NCI-H1930 (cell line): ENCODE results near the gene FUBP1.
A peak's percentile ranks its signal among the peaks of the same experiment; 100 is the strongest.
"Not testable (repeated sequence)": the region's sequence is repeated elsewhere in the genome, so short reads cannot be mapped to it uniquely, and the experiment has no call there.

ENCODE experiments used
- DNase-seq, 2 experiments: peaks; one replicate each; lab custom pipeline; 2025; lab: John Stamatoyannopoulos, UW

The FUBP1 gene

GRCh38 chr1:77978969-77979876, at the start of gene FUBP1:
TSS of gene FUBP1 (minus strand) at chr1:77979072. CDS start at chr1:77979004, 68 bp downstream.
- peak; percentile 87 to 92 for DNase-seq

GRCh38 chr1:78021134-78021533, 42.3 kb upstream of the FUBP1 start:
- not testable (repeated sequence) for DNase-seq

GRCh38 chr1:78019024-78019423, 40.2 kb upstream of the FUBP1 start:
- no peak for DNase-seq

- no peak for DNase-seq
Measured at GRCh38 chr1:78015148-78015547, 36.3 kb upstream of the FUBP1 start.

- DNase-seq, result no peak
Measured at GRCh38 chr1:78011050-78011449, 32.2 kb upstream of the FUBP1 start.

GRCh38 chr1:78009836-78010235, 31.0 kb upstream of the FUBP1 start:
- no peak for DNase-seq

- DNase-seq, result no peak
Measured at GRCh38 chr1:78009276-78009675, 30.4 kb upstream of the FUBP1 start.

GRCh38 chr1:78007677-78008341, 28.9 kb upstream of the FUBP1 start:
- no peak for DNase-seq

- no peak for DNase-seq
Measured at GRCh38 chr1:78006521-78006920, 27.6 kb upstream of the FUBP1 start.

GRCh38 chr1:78005755-78006154, 26.9 kb upstream of the FUBP1 start:
- DNase-seq, result no peak

GRCh38 chr1:78005448-78005722, 26.5 kb upstream of the FUBP1 start:
- DNase-seq, result no peak

GRCh38 chr1:78004719-78005447, 26.0 kb upstream of the FUBP1 start, which contains the start of gene DNAJB4:
TSS of gene DNAJB4 (plus strand) at chr1:78004939. CDS start at chr1:78005111, 172 bp downstream.
- peak in 1 of 2 experiments; percentile 14 for DNase-seq

- DNase-seq, result peak in 1 of 2 experiments; percentile 8
Measured at GRCh38 chr1:78003882-78004718, 25.2 kb upstream of the FUBP1 start.

GRCh38 chr1:78003070-78003746, 24.3 kb upstream of the FUBP1 start:
- no peak for DNase-seq

GRCh38 chr1:78000536-78000935, 21.7 kb upstream of the FUBP1 start:
- not testable (repeated sequence) for DNase-seq

- DNase-seq, result no peak
Measured at GRCh38 chr1:77996734-77997133, 17.9 kb upstream of the FUBP1 start.

GRCh38 chr1:77994117-77994705, 15.3 kb upstream of the FUBP1 start:
- DNase-seq, result no peak

- no peak for DNase-seq
Measured at GRCh38 chr1:77991638-77992037, 12.8 kb upstream of the FUBP1 start.

GRCh38 chr1:77990629-77991204, 11.8 kb upstream of the FUBP1 start:
- DNase-seq, result no peak

- DNase-seq, result no peak
Measured at GRCh38 chr1:77989744-77990143, 10.9 kb upstream of the FUBP1 start.
